GM18508 (cell line): ENCODE data around the gene ERCC6L2.

Source experiments
- ATAC-seq: cut with Tn5 transposase; IDR thresholded peaks from one replicate; pipeline ENCODE4 v1.9.1; 2021; ENCODE audit warnings: moderate number of reproducible peaks; ENCODE audit not compliant: insufficient read depth, unreplicated experiment

The ERCC6L2 gene

GRCh38 chr9:96014078-96014477, 138.6 kb downstream of the ERCC6L2 start:
- no peak for ATAC-seq

- ATAC-seq = no peak
These were observed 140.6 kb downstream of the ERCC6L2 start for GRCh38 chr9:96015876-96016686.
